ENCODE measurements around the gene TENM3. TPM values are rescaled to one million over a fixed set of nuclear protein-coding genes. Genes with fewer than 3 reads are reported as not detected.

TENM3 gene
- total RNA-seq, 1 donor from 2014 or later, result 124 TPM

DNA sequence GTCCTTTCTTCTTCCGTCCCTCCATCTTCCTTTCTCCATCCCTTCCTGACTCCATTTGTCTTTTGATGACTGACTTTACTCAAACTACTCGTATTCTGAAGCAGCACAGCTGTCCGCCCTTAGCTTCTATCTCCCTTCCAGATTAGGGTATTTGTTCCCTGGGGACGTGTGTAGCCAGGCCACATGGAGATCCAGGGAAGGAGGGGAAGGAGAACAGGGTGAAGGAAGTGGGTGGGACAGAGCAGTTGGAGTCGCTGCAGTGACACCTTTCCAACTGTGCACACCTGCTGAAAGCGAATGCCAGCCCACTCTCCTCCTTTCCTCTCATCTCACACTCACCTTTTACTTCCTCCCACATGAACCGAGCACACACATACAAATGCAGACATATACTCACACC is 350.2 kb downstream of the TENM3 start:
- peak overlapping the region; percentile 67 for H3K4me3 Mint-ChIP-seq (ENCODE audit: unreplicated experiment)

DNA sequence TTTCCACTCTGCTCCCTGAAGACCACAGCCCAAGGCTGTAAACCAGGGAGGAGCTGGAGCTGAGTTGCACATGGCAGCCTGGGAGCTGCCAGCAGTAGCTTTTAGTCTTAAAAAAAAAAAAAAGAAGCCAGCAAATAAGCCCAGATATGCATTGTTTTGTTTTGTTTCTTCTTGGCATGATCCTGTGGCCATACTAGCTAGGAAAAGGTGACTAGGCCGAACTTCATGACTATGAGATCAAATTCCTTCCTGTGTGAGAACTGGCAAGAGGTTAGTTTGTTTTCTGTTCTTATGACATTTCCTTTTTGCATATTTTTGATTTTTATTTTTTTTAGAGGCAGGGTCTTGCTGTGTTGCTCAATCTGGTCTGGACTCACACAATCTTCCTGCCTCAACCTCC is 350.7 kb downstream of the TENM3 start:
- Mint-ChIP-seq H3K27ac (ENCODE audit: unreplicated experiment) (peak overlapping the region; percentile 62), H3K27me3 (ENCODE audit: unreplicated experiment) (peaks cover 2% of the 10 kb centered on the region), H3K4me3 (ENCODE audit: unreplicated experiment) (peak overlapping the region; percentile 67), H3K36me3 (ENCODE audit: unreplicated experiment) (no peaks in the 10 kb centered on the region), H3K4me1 (ENCODE audit: low read depth, unreplicated experiment) (peaks cover 29% of the 10 kb centered on the region), H3K9me3 (ENCODE audit: unreplicated experiment) (peaks cover 5% of the 10 kb centered on the region)
- TF ChIP-seq, protein P1, sequence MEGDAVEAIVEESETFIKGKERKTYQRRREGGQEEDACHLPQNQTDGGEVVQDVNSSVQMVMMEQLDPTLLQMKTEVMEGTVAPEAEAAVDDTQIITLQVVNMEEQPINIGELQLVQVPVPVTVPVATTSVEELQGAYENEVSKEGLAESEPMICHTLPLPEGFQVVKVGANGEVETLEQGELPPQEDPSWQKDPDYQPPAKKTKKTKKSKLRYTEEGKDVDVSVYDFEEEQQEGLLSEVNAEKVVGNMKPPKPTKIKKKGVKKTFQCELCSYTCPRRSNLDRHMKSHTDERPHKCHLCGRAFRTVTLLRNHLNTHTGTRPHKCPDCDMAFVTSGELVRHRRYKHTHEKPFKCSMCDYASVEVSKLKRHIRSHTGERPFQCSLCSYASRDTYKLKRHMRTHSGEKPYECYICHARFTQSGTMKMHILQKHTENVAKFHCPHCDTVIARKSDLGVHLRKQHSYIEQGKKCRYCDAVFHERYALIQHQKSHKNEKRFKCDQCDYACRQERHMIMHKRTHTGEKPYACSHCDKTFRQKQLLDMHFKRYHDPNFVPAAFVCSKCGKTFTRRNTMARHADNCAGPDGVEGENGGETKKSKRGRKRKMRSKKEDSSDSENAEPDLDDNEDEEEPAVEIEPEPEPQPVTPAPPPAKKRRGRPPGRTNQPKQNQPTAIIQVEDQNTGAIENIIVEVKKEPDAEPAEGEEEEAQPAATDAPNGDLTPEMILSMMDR (IDR thresholded peaks at IDR 0.05; ENCODE audit: partially characterized antibody, unreplicated experiment), result no peak
- no peak for DNase-seq

More for the DNA sequence above, 350.2 kb downstream of the TENM3 start:
- H3K9me3 Mint-ChIP-seq (ENCODE audit: unreplicated experiment), result peaks cover 5% of the 10 kb centered on the region
- peaks cover 28% of the 10 kb centered on the region for H3K4me1 Mint-ChIP-seq (ENCODE audit: low read depth, unreplicated experiment)
- no peaks in the 10 kb centered on the region for H3K36me3 Mint-ChIP-seq (ENCODE audit: unreplicated experiment)
- H3K27me3 Mint-ChIP-seq (ENCODE audit: unreplicated experiment), result peaks cover 2% of the 10 kb centered on the region
- peak overlapping the region; percentile 62 for H3K27ac Mint-ChIP-seq (ENCODE audit: unreplicated experiment)
- no peak for DNase-seq
- TF ChIP-seq, protein P1 (IDR thresholded peaks at IDR 0.05; ENCODE audit: partially characterized antibody, unreplicated experiment), result no peak

DNA sequence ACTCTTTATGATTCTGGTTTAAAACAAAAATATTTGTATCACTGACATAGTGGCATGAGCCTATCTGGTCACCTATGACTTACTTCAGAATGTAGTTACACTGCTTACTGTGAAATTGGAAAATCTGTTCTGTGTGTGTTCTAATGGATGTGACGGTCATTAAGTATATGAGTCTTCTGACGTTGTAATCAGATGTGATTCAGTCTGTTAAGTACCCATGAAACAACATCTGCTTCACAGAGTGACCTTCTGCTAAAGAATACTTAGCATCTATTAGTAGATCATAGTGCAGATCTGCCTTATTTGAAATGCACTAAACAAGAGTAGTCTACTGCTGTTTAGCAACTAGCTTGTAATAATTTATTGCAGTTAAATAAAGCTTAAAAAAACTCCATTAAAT is 356.9 kb downstream of the TENM3 start:
- H3K4me3 Mint-ChIP-seq (ENCODE audit: unreplicated experiment), result peak overlapping the region; percentile 8
- H3K27me3 Mint-ChIP-seq (ENCODE audit: unreplicated experiment), result peaks cover 6% of the 10 kb centered on the region
- H3K36me3 Mint-ChIP-seq (ENCODE audit: unreplicated experiment), result no peaks in the 10 kb centered on the region
- H3K4me1 Mint-ChIP-seq (ENCODE audit: low read depth, unreplicated experiment), result peaks cover 44% of the 10 kb centered on the region
- TF ChIP-seq, protein P1 (IDR thresholded peaks at IDR 0.05; ENCODE audit: partially characterized antibody, unreplicated experiment), result no peak
- peaks cover 5% of the 10 kb centered on the region for H3K9me3 Mint-ChIP-seq (ENCODE audit: unreplicated experiment)
- peak overlapping the region; percentile 91 for H3K27ac Mint-ChIP-seq (ENCODE audit: unreplicated experiment)
- no peak for DNase-seq

DNA sequence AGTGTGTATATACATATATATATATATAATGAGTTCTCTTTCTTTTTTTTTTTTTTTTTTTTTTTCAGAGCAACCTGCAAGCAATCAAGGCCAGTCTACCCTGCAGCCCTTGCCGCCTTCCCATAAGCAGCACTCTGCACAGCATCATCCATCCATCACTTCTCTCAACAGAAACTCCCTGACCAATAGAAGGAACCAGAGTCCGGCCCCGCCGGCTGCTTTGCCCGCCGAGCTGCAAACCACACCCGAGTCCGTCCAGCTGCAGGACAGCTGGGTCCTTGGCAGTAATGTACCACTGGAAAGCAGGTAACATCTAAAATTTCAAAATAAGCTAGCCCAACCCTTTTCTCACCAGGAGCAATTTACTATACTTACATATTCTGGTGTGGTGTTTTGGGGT is 357.7 kb downstream of the TENM3 start:
- Mint-ChIP-seq H3K4me1 (ENCODE audit: low read depth, unreplicated experiment) (peaks cover 49% of the 10 kb centered on the region), H3K27ac (ENCODE audit: unreplicated experiment) (peak overlapping the region; percentile 96), H3K9me3 (ENCODE audit: unreplicated experiment) (peaks cover 5% of the 10 kb centered on the region), H3K4me3 (ENCODE audit: unreplicated experiment) (peak overlapping the region; percentile 59), H3K36me3 (ENCODE audit: unreplicated experiment) (no peaks in the 10 kb centered on the region), H3K27me3 (ENCODE audit: unreplicated experiment) (peaks cover 6% of the 10 kb centered on the region)
- DNase-seq, result peak; percentile 60
- TF ChIP-seq, protein P1 (IDR thresholded peaks at IDR 0.05; ENCODE audit: partially characterized antibody, unreplicated experiment), result no peak

DNA sequence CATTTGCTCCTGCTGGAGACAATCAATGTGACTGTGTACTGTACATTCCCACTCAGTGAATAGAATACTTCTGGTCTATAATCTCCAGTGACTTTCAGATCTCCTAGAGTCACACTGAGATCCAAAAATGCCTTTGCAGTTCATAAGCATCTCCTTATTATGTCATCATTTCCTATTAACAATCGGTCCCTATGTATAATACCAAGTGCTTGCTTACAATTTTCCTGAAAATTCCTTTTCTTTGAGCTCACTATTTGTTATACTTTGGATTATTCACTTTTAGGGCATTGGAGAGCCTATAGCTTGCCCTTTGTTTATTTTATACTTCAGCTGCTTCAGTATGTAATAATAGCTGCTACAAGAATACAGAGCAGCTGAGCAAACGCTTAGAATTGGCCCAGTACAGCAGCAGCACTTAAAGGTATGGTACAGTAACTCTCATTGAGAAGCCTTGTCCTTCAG is 361.0 kb downstream of the TENM3 start:
- TF ChIP-seq, protein P1 (IDR thresholded peaks at IDR 0.05; ENCODE audit: partially characterized antibody, unreplicated experiment), result no peak
- peaks cover 5% of the 10 kb centered on the region for H3K9me3 Mint-ChIP-seq (ENCODE audit: unreplicated experiment)
- peaks cover 4% of the 10 kb centered on the region for H3K27me3 Mint-ChIP-seq (ENCODE audit: unreplicated experiment)
- H3K4me3 Mint-ChIP-seq (ENCODE audit: unreplicated experiment), result no peak overlapping the region
- peaks cover 41% of the 10 kb centered on the region for H3K4me1 Mint-ChIP-seq (ENCODE audit: low read depth, unreplicated experiment)
- DNase-seq, result no peak
- H3K36me3 Mint-ChIP-seq (ENCODE audit: unreplicated experiment), result no peaks in the 10 kb centered on the region
- no peak overlapping the region for H3K27ac Mint-ChIP-seq (ENCODE audit: unreplicated experiment)

Measured in glutamatergic neuron (in vitro differentiated cells).